Glomerular endothelial cell (primary cell): Measurements from ENCODE around the gene NOX5. TPM values are rescaled to one million over a fixed set of nuclear protein-coding genes. Genes with fewer than 3 reads are reported as not detected.

Experiments
- DNase-seq: peaks from one replicate; pipeline ENCODE4 v3.0.0-alpha.2; 2011; ENCODE audit warnings: low read depth, low spot score; ENCODE audit errors: extremely low read depth
- total RNA-seq: library from RNA; depleted of rRNA; stranded (reverse); fragments of >200 nt; gene quantifications from 2 replicates; pipeline ENCODE4 v1.2.3, GENCODE V29; 2015

NOX5 gene
- total RNA-seq, 1 donor from 2014 or later = 0.18 TPM

DNA sequence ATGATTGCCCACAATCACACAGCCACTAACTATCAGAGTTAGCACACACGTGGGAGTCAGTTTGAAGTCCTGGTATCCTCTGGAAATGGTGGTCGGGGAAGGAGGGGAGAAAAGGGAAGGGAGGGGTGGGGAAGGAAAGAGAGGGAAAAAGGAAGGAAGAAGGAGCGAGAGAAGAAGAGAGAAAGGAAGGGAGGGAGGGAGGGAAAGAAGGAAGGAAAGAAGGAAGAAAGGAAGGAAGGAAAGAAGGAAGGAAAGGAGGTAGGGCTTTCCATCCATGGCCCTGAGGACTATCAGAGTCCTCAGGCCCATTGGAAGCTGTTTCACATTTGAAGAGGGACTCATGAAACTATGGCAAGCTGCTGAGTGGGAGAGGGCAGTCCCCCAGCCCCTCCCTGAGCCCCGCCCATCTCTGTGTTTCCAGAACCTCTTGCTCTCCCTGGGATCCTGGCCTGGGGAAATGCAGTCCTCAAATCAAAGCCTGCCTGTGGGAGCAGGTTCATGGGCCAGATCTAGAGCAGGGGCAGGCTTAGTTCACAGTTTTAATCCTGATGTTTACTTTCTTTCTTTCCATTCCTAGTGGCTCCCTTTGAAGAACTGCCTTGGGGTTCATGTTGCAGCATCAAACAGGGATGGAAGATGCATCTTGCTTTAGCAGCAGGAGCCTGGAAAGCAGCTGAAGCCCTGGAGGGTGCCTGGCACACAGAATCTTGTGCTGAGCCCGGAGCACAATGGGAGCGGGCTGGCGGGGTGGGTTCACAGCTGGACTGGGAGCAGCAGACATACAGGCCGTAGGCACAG is 79.8 kb downstream of the NOX5 start:
- DNase-seq = no peak

DNA sequence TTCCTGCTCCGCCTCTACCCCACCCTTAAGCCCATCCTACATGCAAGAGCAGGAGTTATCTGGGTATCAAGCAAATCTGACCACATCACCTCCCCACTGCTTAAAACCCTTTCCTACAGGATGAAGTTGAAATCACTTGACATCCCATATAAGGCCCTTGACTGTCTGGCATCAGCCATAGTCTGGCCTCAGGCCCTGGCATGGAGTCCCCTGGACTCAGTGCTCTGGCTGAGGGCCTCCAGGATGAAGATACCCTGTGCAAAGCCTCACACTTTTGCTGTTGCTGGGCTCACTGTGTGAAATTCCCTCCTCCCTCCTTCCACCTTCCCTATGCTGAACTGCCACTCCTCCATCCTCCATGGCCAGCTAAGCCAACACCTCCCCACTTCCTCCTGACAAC is 80.8 kb downstream of the NOX5 start:
- no peak for DNase-seq

DNA sequence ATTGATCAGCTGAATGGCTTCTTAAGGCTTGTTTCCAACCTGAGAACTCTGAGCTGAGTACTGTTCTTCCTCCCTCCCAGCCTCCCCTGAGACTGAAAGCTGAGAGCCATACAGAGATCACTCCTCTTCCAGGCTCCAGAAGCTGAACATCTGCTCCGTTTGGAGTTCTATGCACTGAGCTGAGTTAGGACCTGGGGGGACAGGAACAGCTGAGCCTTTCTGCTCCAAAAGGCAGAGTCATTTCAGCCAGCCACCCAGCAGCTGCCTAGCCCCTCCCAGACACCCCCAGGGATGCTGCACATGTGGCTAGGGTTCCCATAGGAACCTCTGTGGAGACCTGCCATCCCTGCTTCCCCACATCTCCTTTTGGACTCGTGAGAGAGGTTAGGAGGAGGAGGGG is 81.7 kb downstream of the NOX5 start:
- no peak for DNase-seq

DNA sequence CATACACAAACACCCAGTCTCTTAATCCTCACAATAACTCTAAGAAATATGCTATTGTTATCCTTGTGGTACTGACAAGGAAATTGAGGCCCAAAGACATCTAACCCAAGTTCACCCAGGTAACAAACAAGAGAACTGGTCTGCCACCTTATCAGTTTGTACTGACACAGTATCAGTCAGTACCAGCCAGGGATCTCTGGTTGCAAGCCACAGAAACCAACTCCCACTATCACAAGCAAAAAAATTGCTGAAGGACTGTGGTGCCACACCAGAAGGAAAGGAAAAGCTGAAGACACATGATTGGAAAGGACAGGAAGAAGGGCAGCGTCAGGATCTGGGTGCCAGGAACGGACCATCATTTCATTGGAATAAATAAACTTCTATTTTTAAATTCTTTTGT is 82.1 kb downstream of the NOX5 start:
- DNase-seq = no peak

DNA sequence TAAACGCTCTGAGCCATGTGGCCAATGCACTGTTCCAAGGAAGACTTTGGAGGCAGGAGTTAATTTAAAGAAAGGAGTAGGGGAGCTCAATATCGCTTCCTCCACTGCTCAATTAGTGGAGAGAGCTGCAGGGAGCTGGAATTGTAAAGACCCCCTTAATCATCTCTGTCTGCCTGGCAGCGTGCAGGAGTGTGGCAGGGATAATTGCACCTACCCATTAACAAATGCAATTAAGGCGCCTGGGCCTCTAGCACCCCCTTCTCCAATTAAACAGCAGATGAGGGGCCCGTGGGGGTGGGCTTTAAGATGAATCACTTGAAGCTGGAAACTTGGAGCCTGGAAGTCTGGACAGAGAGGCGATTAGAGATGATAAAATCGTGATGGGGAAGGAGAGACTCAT is 84.3 kb downstream of the NOX5 start:
- no peak for DNase-seq

DNA sequence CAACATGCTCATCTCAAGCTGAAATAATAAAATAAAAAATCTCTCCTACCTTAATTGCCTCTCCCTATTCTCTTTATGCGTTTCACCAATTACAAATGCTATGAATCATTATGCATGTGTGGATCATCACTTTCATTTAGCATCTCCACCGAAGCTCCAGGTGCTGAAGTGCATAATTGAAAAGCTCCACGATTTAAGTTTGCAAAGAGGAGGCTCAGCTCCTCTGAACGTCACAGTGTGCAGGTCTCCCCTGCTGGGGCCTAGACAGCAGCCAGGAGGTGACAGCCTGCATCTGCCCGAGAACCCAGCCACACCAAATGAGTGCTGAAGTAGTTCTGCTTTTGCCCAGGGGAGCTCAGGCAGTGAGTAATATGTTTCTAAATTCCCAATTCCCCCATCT is 85.4 kb downstream of the NOX5 start:
- DNase-seq = no peak

DNA sequence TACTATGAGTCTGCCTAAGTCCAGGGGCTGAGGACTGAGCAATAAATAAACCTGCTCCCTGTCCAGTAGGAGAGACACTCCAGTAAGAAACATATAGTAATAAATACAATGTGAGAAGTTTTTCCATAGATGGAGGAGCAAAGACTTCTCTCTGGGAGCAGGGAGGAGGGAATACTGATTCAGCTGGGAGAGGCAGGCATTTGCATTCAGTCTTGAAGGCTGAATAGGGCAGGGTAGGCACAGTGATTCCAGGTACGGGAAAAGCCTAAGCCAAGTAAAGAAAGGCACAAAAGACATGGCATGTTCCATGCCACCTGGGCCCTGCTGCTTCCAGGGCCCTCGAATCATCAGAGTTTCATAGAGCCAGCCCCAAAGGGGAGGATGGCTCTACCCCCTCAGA is 86.3 kb downstream of the NOX5 start:
- DNase-seq = no peak

DNA sequence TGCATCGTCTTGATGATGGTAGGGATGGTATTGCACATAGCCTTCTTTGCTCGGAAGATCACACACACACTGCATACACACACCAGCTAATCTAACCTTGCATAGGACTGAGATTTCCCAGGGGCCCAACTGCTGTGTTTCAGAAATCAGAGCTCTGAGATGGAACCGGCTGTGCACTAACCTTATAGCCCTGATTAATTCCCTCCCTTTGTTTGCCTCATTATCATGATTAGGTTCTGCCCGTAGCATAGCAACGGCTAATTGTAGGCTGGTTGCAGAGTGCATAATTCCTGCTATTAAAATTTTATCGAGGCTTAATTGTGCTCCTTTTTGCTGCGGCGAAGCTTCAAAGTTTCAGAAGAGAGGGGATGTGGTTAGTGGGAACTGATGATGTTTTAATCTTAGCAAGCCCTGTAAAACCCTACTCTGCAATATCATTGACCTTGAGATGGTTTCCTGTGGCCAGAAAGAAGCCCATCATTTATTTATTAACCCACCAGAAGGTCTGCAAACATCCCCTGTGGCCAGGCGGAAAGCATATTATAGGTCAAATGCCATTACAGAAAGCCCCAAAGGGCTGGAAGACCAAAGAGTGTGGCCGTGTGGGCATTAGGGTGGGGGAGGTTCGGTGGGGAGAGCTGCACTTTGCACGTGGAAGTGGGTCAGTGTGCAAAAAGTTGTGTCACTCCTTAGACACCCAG is 89.7 kb downstream of the NOX5 start:
- DNase-seq = no peak

DNA sequence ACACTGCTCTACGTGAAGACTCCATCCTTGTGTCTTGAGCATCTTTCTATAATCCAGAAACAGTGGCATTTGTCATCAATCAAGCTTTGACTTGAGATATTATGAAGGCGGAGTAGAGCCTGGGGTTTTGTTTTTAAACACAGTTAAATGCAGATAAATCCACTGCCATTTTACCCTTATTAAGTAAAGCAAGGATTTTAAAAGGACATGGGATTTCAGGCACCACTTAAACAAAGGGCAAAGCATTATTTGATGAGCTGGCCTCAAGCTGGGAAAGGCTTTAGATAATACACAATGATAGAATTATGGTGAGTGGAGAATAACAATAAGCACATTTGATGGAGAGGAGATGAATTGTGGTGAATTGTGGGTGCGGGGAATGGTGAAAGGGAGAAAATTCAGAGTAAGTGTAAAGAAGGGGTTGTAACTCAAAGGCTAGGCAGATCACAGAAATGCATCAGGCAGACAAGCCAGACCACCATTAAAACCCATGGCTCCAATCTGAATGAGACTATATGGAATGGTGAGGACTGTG is 91.0 kb downstream of the NOX5 start:
- no peak for DNase-seq

DNA sequence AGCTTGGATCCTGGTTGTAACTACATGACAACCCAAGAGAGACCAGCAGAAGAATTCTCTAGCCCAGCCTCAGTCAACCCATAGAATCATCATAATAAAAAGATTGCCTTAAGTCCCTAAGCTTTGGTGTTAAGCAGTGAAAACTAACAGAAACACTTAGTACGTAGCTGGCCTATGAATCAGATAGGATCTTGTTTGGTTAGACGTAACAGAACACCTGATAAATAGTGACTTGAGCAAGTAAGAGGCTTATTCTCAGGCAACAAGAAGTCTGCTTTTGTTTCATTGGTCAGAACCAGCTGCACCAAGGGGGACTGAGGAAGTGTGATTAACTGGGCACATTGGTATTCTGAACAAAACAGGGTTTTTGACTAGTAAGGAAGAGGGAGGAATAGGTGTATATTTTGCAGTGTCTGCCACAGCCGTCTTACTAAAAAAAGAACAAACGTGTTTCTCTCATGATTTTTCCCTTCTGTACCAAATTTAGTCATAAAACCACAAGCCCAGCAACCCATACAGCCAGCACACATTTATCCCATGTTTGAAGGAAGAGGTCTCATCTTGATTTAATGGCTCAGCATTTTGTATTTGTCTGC is 92.6 kb downstream of the NOX5 start:
- no peak for DNase-seq

Other genes starting within 250 kb of the NOX5 start
- gene ANP32A, start 193.8 kb upstream of the NOX5 start, total RNA-seq = 77.9 and 100 TPM in 2 replicates
- gene SPESP1, start 84.2 kb upstream of the NOX5 start, total RNA-seq = 0.92 and 1.5 TPM in 2 replicates
- 127 and 158 TPM in 2 replicates for gene GLCE, start 145.9 kb downstream of the NOX5 start, total RNA-seq